Stimulated activated CD4-positive, alpha-beta T cell treated with anti-CD3 and anti-CD28 coated beads, TNF-alpha, amount 100 ng/mL, for 48 hours (primary cell): Measurements from ENCODE around the gene HTRA2.
"Not testable (repeated sequence)": the region's sequence is repeated elsewhere in the genome, so short reads cannot be mapped to it uniquely, and the experiment has no call there.

Experiments used
- DNase-seq, 3 donors: peaks; one replicate each; pipeline ENCODE4 v3.0.0-alpha.2; 2020; ENCODE audit warnings: low read depth in 3 of 3

HTRA2 gene

GRCh38 chr2:74561022-74561421 lies 31.3 kb downstream of the HTRA2 start:
- DNase-seq, result not testable (repeated sequence)

GRCh38 chr2:74562126-74562775 lies 32.5 kb downstream of the HTRA2 start:
- no peak for DNase-seq

- no peak for DNase-seq
Observed at GRCh38 chr2:74564222-74564621, 34.5 kb downstream of the HTRA2 start.

- no peak for DNase-seq
Observed at GRCh38 chr2:74566076-74566753, 36.5 kb downstream of the HTRA2 start.

- no peak for DNase-seq
Observed at GRCh38 chr2:74566754-74567085, 37.0 kb downstream of the HTRA2 start.

GRCh38 chr2:74567881-74568280 lies 38.1 kb downstream of the HTRA2 start:
- no peak for DNase-seq

- no peak for DNase-seq
Observed at GRCh38 chr2:74569686-74570085, 40.0 kb downstream of the HTRA2 start.

- no peak for DNase-seq
Observed at GRCh38 chr2:74571058-74571457, 41.3 kb downstream of the HTRA2 start.

GRCh38 chr2:74572178-74572925 lies 42.6 kb downstream of the HTRA2 start:
- DNase-seq, result no peak

- DNase-seq, result no peak
Observed at GRCh38 chr2:74573747-74574562, 44.2 kb downstream of the HTRA2 start.

GRCh38 chr2:74575320-74575719 lies 45.6 kb downstream of the HTRA2 start:
- no peak for DNase-seq

- no peak for DNase-seq
Observed at GRCh38 chr2:74576211-74576862, 46.6 kb downstream of the HTRA2 start.

GRCh38 chr2:74576863-74577229 lies 47.1 kb downstream of the HTRA2 start:
- DNase-seq, result no peak

GRCh38 chr2:74577448-74577847 lies 47.7 kb downstream of the HTRA2 start:
- no peak for DNase-seq

GRCh38 chr2:74578408-74578807 lies 48.7 kb downstream of the HTRA2 start:
- no peak for DNase-seq

- no peak for DNase-seq
Observed at GRCh38 chr2:74581463-74581862, 51.7 kb downstream of the HTRA2 start.

- DNase-seq, result no peak
Observed at GRCh38 chr2:74582184-74582583, 52.5 kb downstream of the HTRA2 start.
